ENCODE data around the gene SEMA3G.

Gene SEMA3G

GRCh38 chr3:52453496-52454249, 8.8 kb upstream of the SEMA3G start, which contains the start of gene TNNC1:
TSS of gene TNNC1 (minus strand) at chr3:52454041. CDS start at chr3:52454015, 26 bp downstream.
- DNase-seq, result no peak

GRCh38 chr3:52452570-52453221, 7.8 kb upstream of the SEMA3G start:
- no peak for DNase-seq

GRCh38 chr3:52452126-52452525, 7.2 kb upstream of the SEMA3G start:
- DNase-seq, result no peak

- DNase-seq, result no peak
These were observed 6.6 kb upstream of the SEMA3G start for GRCh38 chr3:52451237-52452083.

GRCh38 chr3:52450489-52451236, 5.8 kb upstream of the SEMA3G start:
- no peak for DNase-seq

- no peak for DNase-seq
These were observed 2.8 kb upstream of the SEMA3G start for GRCh38 chr3:52447512-52448355.

- peak; percentile 72 to 80 for DNase-seq
These were observed 2.0 kb upstream of the SEMA3G start for GRCh38 chr3:52446631-52447511.

GRCh38 chr3:52446042-52446441, 1.1 kb upstream of the SEMA3G start:
- no peak for DNase-seq

GRCh38 chr3:52443791-52444687, 864 bp downstream of the SEMA3G start:
- no peak for DNase-seq

GRCh38 chr3:52443268-52443610, 1.7 kb downstream of the SEMA3G start:
- DNase-seq, result no peak

GRCh38 chr3:52442409-52443267, 2.3 kb downstream of the SEMA3G start:
- no peak for DNase-seq

GRCh38 chr3:52441772-52442332, 3.1 kb downstream of the SEMA3G start:
- no peak for DNase-seq

- DNase-seq, result no peak
These were observed 3.7 kb downstream of the SEMA3G start for GRCh38 chr3:52441091-52441771.

GRCh38 chr3:52440671-52441070, 4.2 kb downstream of the SEMA3G start:
- DNase-seq, result no peak

- DNase-seq, result no peak
These were observed 4.7 kb downstream of the SEMA3G start for GRCh38 chr3:52440249-52440551.

- DNase-seq, result no peak
These were observed 5.3 kb downstream of the SEMA3G start for GRCh38 chr3:52439426-52440248.

Data from CD4-positive, alpha-beta T cell treated with Interleukin-1 beta for 1 hour (primary cell).